Measurements from ENCODE around the gene GRID1. TPM values are rescaled to one million over a fixed set of nuclear protein-coding genes. Genes with fewer than 3 reads are reported as not detected.

The GRID1 gene
- polyA plus RNA-seq, 1 experiment = 0.49 TPM

GRCh38 chr10:86084585-86084984 lies 282.0 kb downstream of the GRID1 start:
- CTCF ChIA-PET = no interaction called here
- Histone ChIP-seq H3K27me3 (ENCODE audit: control insufficient read depth, insufficient read depth, low read length) (no peaks in the 10 kb centered on the region), H3K36me3 (ENCODE audit: control insufficient read depth, insufficient read depth, low read length) (no peaks in the 10 kb centered on the region), H3K4me3 (ENCODE audit: low read depth, low read length) (no peak overlapping the region)
- POLR2A ChIA-PET = no interaction called here
- TF ChIP-seq CTCF (IDR thresholded peaks at IDR 0.05; ENCODE audit: insufficient read depth, low read depth, low read length) = no peak
- no peak for DNase-seq (ENCODE audit: low read depth)

- H3K27me3 ChIP-seq (ENCODE audit: control insufficient read depth, insufficient read depth, low read length) = no peaks in the 10 kb centered on the region
- CTCF ChIA-PET = no interaction called here
- no peak for DNase-seq (ENCODE audit: low read depth)
- TF ChIP-seq CTCF (IDR thresholded peaks at IDR 0.05; ENCODE audit: insufficient read depth, low read depth, low read length) = no peak
- POLR2A ChIA-PET = no interaction called here
- no peaks in the 10 kb centered on the region for H3K36me3 ChIP-seq (ENCODE audit: control insufficient read depth, insufficient read depth, low read length)
- H3K4me3 ChIP-seq (ENCODE audit: low read depth, low read length) = no peak overlapping the region
These were observed 282.9 kb downstream of the GRID1 start for GRCh38 chr10:86083664-86084175.

GRCh38 chr10:86083206-86083605 lies 283.4 kb downstream of the GRID1 start:
- no peak for DNase-seq (ENCODE audit: low read depth)
- no peaks in the 10 kb centered on the region for H3K27me3 ChIP-seq (ENCODE audit: control insufficient read depth, insufficient read depth, low read length)

GRCh38 chr10:86082556-86082955 lies 284.0 kb downstream of the GRID1 start:
- Histone ChIP-seq H3K36me3 (ENCODE audit: control insufficient read depth, insufficient read depth, low read length) (no peaks in the 10 kb centered on the region), H3K4me3 (ENCODE audit: low read depth, low read length) (no peak overlapping the region), H3K27me3 (ENCODE audit: control insufficient read depth, insufficient read depth, low read length) (no peaks in the 10 kb centered on the region)
- ChIA-PET CTCF (no interaction called here), POLR2A (no interaction called here)
- TF ChIP-seq CTCF (IDR thresholded peaks at IDR 0.05; ENCODE audit: insufficient read depth, low read depth, low read length) = no peak
- no peak for DNase-seq (ENCODE audit: low read depth)

More at GRCh38 chr10:86083206-86083605, 283.4 kb downstream of the GRID1 start:
- no peak for TF ChIP-seq CTCF (IDR thresholded peaks at IDR 0.05; ENCODE audit: insufficient read depth, low read depth, low read length)
- CTCF ChIA-PET = no interaction called here
- Histone ChIP-seq H3K36me3 (ENCODE audit: control insufficient read depth, insufficient read depth, low read length) (no peaks in the 10 kb centered on the region), H3K4me3 (ENCODE audit: low read depth, low read length) (no peak overlapping the region)
- POLR2A ChIA-PET = no interaction called here

- CTCF ChIA-PET = no interaction called here
- TF ChIP-seq CTCF (IDR thresholded peaks at IDR 0.05; ENCODE audit: insufficient read depth, low read depth, low read length) = no peak
- H3K4me3 ChIP-seq (ENCODE audit: low read depth, low read length) = no peak overlapping the region
- no peak for DNase-seq (ENCODE audit: low read depth)
- POLR2A ChIA-PET = no interaction called here
- no peaks in the 10 kb centered on the region for H3K27me3 ChIP-seq (ENCODE audit: control insufficient read depth, insufficient read depth, low read length)
- no peaks in the 10 kb centered on the region for H3K36me3 ChIP-seq (ENCODE audit: control insufficient read depth, insufficient read depth, low read length)
These were observed 287.5 kb downstream of the GRID1 start for GRCh38 chr10:86079088-86079487.
